HG02938 (cell line): Measurements from ENCODE around the gene KRT74.

Experiments
- ATAC-seq: cut with Tn5 transposase; IDR thresholded peaks from one replicate; pipeline ENCODE4 v1.9.1; 2021; ENCODE audit warnings: mild to moderate bottlenecking, moderate library complexity; ENCODE audit not compliant: unreplicated experiment

KRT74 gene

GRCh38 chr12:52539821-52540173, 33.8 kb downstream of the KRT74 start:
- ATAC-seq: no peak

GRCh38 chr12:52539083-52539820, 34.4 kb downstream of the KRT74 start:
- ATAC-seq: no peak

GRCh38 chr12:52537101-52537500, 36.5 kb downstream of the KRT74 start:
- ATAC-seq: no peak

- ATAC-seq: no peak
Observed at GRCh38 chr12:52535574-52535973, 38.1 kb downstream of the KRT74 start.

GRCh38 chr12:52534482-52534881, 39.2 kb downstream of the KRT74 start:
- no peak for ATAC-seq

GRCh38 chr12:52533686-52534470, 39.8 kb downstream of the KRT74 start:
- ATAC-seq: no peak

- no peak for ATAC-seq
Observed at GRCh38 chr12:52532636-52533035, 41.0 kb downstream of the KRT74 start.

GRCh38 chr12:52531566-52532300, 41.9 kb downstream of the KRT74 start:
- no peak for ATAC-seq

- no peak for ATAC-seq
Observed at GRCh38 chr12:52530905-52531304, 42.7 kb downstream of the KRT74 start.

- no peak for ATAC-seq
Observed at GRCh38 chr12:52530366-52530765, 43.3 kb downstream of the KRT74 start.

- no peak for ATAC-seq
Observed at GRCh38 chr12:52529846-52530245, 43.8 kb downstream of the KRT74 start.

- ATAC-seq: no peak
Observed at GRCh38 chr12:52529417-52529816, 44.2 kb downstream of the KRT74 start.

GRCh38 chr12:52528641-52529143, 45.0 kb downstream of the KRT74 start:
- ATAC-seq: no peak

GRCh38 chr12:52527121-52527800, 46.4 kb downstream of the KRT74 start:
- no peak for ATAC-seq

GRCh38 chr12:52526511-52526951, 47.1 kb downstream of the KRT74 start:
- no peak for ATAC-seq

- no peak for ATAC-seq
Observed at GRCh38 chr12:52525661-52526499, 47.8 kb downstream of the KRT74 start.

- no peak for ATAC-seq
Observed at GRCh38 chr12:52524898-52525591, 48.6 kb downstream of the KRT74 start.

- no peak for ATAC-seq
Observed at GRCh38 chr12:52524241-52524897, 49.3 kb downstream of the KRT74 start.

- ATAC-seq: no peak
Observed at GRCh38 chr12:52523824-52524223, 49.8 kb downstream of the KRT74 start.
